Suprapubic skin (tissue), 4 donors: ENCODE results near the gene TLR10. TPM values are rescaled to one million over a fixed set of nuclear protein-coding genes. Genes with fewer than 3 reads are reported as not detected.

Experiments used
- DNase-seq, 2 donors: peaks; one replicate each; pipeline ENCODE4 v3.0.0-alpha.2; 2019; ENCODE audit warnings: low spot score in 2 of 2
- H3K27ac ChIP-seq: fragments of 200-600 bp; sonication (generic); one replicate; pipeline ENCODE4 v1.5.1; 2019
- H3K27me3 ChIP-seq: fragments of 200-600 bp; sonication (generic); one replicate; pipeline ENCODE4 v1.5.1; 2019
- H3K36me3 ChIP-seq: fragments of 200-600 bp; sonication (generic); one replicate; pipeline ENCODE4 v1.5.1; 2019
- H3K4me1 ChIP-seq: fragments of 200-600 bp; sonication (generic); one replicate; pipeline ENCODE4 v1.5.1; 2019
- H3K4me3 ChIP-seq: fragments of 200-600 bp; sonication (generic); one replicate; pipeline ENCODE4 v1.5.1; 2019; ENCODE audit warnings: mild to moderate bottlenecking
- H3K9me3 ChIP-seq: fragments of 200-600 bp; sonication (generic); one replicate; pipeline ENCODE4 v1.5.1; 2019
- CTCF ChIP-seq, 2 donors: fragments of 200-600 bp in 1 of 2; fragments of 450-650 bp in 1 of 2; sonication (generic) in 1 of 2; IDR thresholded peaks; one replicate each; pipeline ENCODE4 v1.5.1; 2016 to 2019; ENCODE audit warnings: antibody characterized with exemption in 2 of 2, mild to moderate bottlenecking in 1 of 2, moderate library complexity in 1 of 2
- EP300 ChIP-seq: sonication (generic); formaldehyde crosslinking; IDR thresholded peaks from one replicate; pipeline ENCODE4 v1.6.1; 2017; ENCODE audit warnings: antibody characterized with exemption
- POLR2A ChIP-seq, 2 donors: fragments of 450-650 bp; IDR thresholded peaks; one replicate each; pipeline ENCODE4 v1.6.1; 2017; ENCODE audit warnings: antibody characterized with exemption in 2 of 2, mild to moderate bottlenecking in 2 of 2, moderate library complexity in 2 of 2
- POLR2AphosphoS5 ChIP-seq, 3 donors: sonication (generic); formaldehyde crosslinking; IDR thresholded peaks; one replicate each; pipeline ENCODE4 v1.6.1; 2017; ENCODE audit warnings: antibody characterized with exemption in 3 of 3
- WGBS: methylation state at CpG from one replicate; pipeline ENCODE4 v1.1.5; 2018; 5-methylcytosine and 5-hydroxymethylcytosine counted together
- total RNA-seq, 4 donors: library from RNA; depleted of rRNA; stranded (reverse); fragments of >200 nt; gene quantifications; one replicate each; pipeline ENCODE4 v1.1.0, GENCODE V29; 2016

The TLR10 gene
- total RNA-seq, result under 1 TPM in 2 of 4 donors, not detected in 2; 0.16 to 0.17 TPM

GRCh38 chr4:38782452-38783108 is at the start of gene TLR10:
TSS of gene TLR10 (minus strand) at chr4:38782990. CDS start at chr4:38775590, 7,400 bp downstream.
- TF ChIP-seq POLR2A (IDR thresholded peaks at IDR 0.05) (no peak), CTCF (IDR thresholded peaks at IDR 0.05) (peak; percentile 59 to 65), EP300 (no peak)
- Histone ChIP-seq H3K36me3 (no peaks in the 10 kb centered on the region), H3K9me3 (no peaks in the 10 kb centered on the region), H3K27me3 (no peaks in the 10 kb centered on the region), H3K4me1 (peaks cover 3% of the 10 kb centered on the region), H3K27ac (no peak within 1 kb of the TSS), H3K4me3 (no peak within 1 kb of the TSS)
- no peak for DNase-seq
- WGBS, result 39% methylated on average over 12 of the region's 12 CpGs

GRCh38 chr4:38832206-38832605 is 49.4 kb upstream of the TLR10 start:
- TF ChIP-seq POLR2AphosphoS5 (IDR thresholded peaks at IDR 0.05), result no peak
- TF ChIP-seq EP300, result no peak
- no peak for TF ChIP-seq POLR2A (IDR thresholded peaks at IDR 0.05)
- TF ChIP-seq CTCF (IDR thresholded peaks at IDR 0.05), result no peak
- Histone ChIP-seq H3K27me3 (no peaks in the 10 kb centered on the region), H3K4me3 (no peak overlapping the region), H3K36me3 (no peaks in the 10 kb centered on the region), H3K4me1 (no peaks in the 10 kb centered on the region), H3K9me3 (peaks cover 9% of the 10 kb centered on the region), H3K27ac (no peak overlapping the region)
- 92% methylated on average over 1 of the region's 1 CpG for WGBS
- no peak for DNase-seq

GRCh38 chr4:38831653-38832052 is 48.9 kb upstream of the TLR10 start:
- TF ChIP-seq POLR2AphosphoS5 (IDR thresholded peaks at IDR 0.05) (no peak), EP300 (no peak), CTCF (IDR thresholded peaks at IDR 0.05) (no peak), POLR2A (IDR thresholded peaks at IDR 0.05) (no peak)

GRCh38 chr4:38829237-38829636 is 46.4 kb upstream of the TLR10 start:
- Histone ChIP-seq H3K27ac (no peak overlapping the region), H3K36me3 (no peaks in the 10 kb centered on the region)
- 84% methylated on average over 5 of the region's 5 CpGs for WGBS

More at GRCh38 chr4:38831653-38832052, 48.9 kb upstream of the TLR10 start:
- Histone ChIP-seq H3K36me3 (no peaks in the 10 kb centered on the region), H3K4me1 (no peaks in the 10 kb centered on the region), H3K27ac (no peak overlapping the region), H3K9me3 (peaks cover 9% of the 10 kb centered on the region), H3K27me3 (no peaks in the 10 kb centered on the region), H3K4me3 (no peak overlapping the region)
- DNase-seq, result no peak

GRCh38 chr4:38823766-38824165 is 41.0 kb upstream of the TLR10 start:
- Histone ChIP-seq H3K27me3 (no peaks in the 10 kb centered on the region), H3K4me1 (peaks cover 8% of the 10 kb centered on the region), H3K9me3 (no peaks in the 10 kb centered on the region), H3K4me3 (no peak overlapping the region), H3K36me3 (no peaks in the 10 kb centered on the region), H3K27ac (no peak overlapping the region)
- DNase-seq, result no peak
- TF ChIP-seq CTCF (IDR thresholded peaks at IDR 0.05) (no peak), POLR2AphosphoS5 (IDR thresholded peaks at IDR 0.05) (no peak), EP300 (no peak), POLR2A (IDR thresholded peaks at IDR 0.05) (no peak)
- WGBS, result 90% methylated on average over 21 of the region's 27 CpGs

More at GRCh38 chr4:38829237-38829636, 46.4 kb upstream of the TLR10 start:
- H3K9me3 ChIP-seq, result no peaks in the 10 kb centered on the region
- TF ChIP-seq POLR2AphosphoS5 (IDR thresholded peaks at IDR 0.05) (no peak), CTCF (IDR thresholded peaks at IDR 0.05) (no peak), EP300 (no peak), POLR2A (IDR thresholded peaks at IDR 0.05) (no peak)
- no peaks in the 10 kb centered on the region for H3K4me1 ChIP-seq
- DNase-seq, result no peak
- H3K4me3 ChIP-seq, result no peak overlapping the region
- H3K27me3 ChIP-seq, result no peaks in the 10 kb centered on the region
